Lung (tissue), 12 donors: Measurements from ENCODE around the gene MAP3K7CL. TPM values are rescaled to one million over a fixed set of nuclear protein-coding genes. Genes with fewer than 3 reads are reported as not detected.

Experiments
- ATAC-seq: fragments of 200-7000 bp; cut with Tn5 transposase; one replicate; pipeline ENCODE4 v1.9.1; 2020; ENCODE audit warnings: moderate number of reproducible peaks; ENCODE audit not compliant: insufficient read depth, low FRiP score
- DNase-seq, 3 donors: peaks; one replicate each; pipeline ENCODE4 v3.0.0-alpha.2; 2013 to 2017
- H3K27ac ChIP-seq, 2 donors: one replicate each; pipeline ENCODE4 v1.5.1; 2013; ENCODE audit warnings: mild to moderate bottlenecking in 2 of 2, moderate library complexity in 2 of 2, control low read depth in 1 of 2, inconsistent platforms in 1 of 2, low read depth in 1 of 2, low read length in 1 of 2
- H3K27me3 ChIP-seq, 3 donors: one replicate each; pipeline ENCODE4 v1.5.1; 2013; ENCODE audit warnings: low read length in 2 of 3; ENCODE audit not compliant: control insufficient read depth in 3 of 3, insufficient read depth in 3 of 3
- H3K36me3 ChIP-seq, 4 donors: one replicate each; pipeline ENCODE4 v1.5.1; 2013; ENCODE audit warnings: low read length in 4 of 4, mild to moderate bottlenecking in 1 of 4, moderate library complexity in 1 of 4; ENCODE audit not compliant: control insufficient read depth in 4 of 4, insufficient read depth in 4 of 4
- H3K4me1 ChIP-seq, 5 donors: one replicate each; pipeline ENCODE4 v1.5.1; 2013; ENCODE audit warnings: low read length in 5 of 5, mild to moderate bottlenecking in 2 of 5, moderate library complexity in 1 of 5; ENCODE audit not compliant: control insufficient read depth in 5 of 5, insufficient read depth in 5 of 5
- H3K4me3 ChIP-seq: one replicate; pipeline ENCODE4 v1.5.1; 2013; ENCODE audit warnings: mild to moderate bottlenecking, control low read depth, moderate library complexity
- H3K9ac ChIP-seq, 2 donors: one replicate each; pipeline ENCODE4 v1.5.1; 2013; ENCODE audit warnings: low read length in 2 of 2, control low read depth in 1 of 2; ENCODE audit not compliant: insufficient read depth in 1 of 2
- H3K9me3 ChIP-seq, 4 donors: one replicate each; pipeline ENCODE4 v1.5.1; 2013; ENCODE audit warnings: low read length in 3 of 4, mild to moderate bottlenecking in 1 of 4, moderate library complexity in 1 of 4; ENCODE audit not compliant: control insufficient read depth in 4 of 4, insufficient read depth in 3 of 4
- CTCF ChIP-seq: IDR thresholded peaks from 2 replicates; pipeline ENCODE4 v1.5.1; 2012; ENCODE audit warnings: mild to moderate bottlenecking; ENCODE audit errors: control extremely low read depth, extremely low read depth
- WGBS, 2 donors: extraction: QIAGEN DNeasy Blood & Tissue Kit; methylation state at CpG; one replicate each; pipeline ENCODE4 v1.1.7; 2013; 5-methylcytosine and 5-hydroxymethylcytosine counted together
- polyA plus RNA-seq, 2 donors: library from polyadenylated mRNA; stranded (reverse); fragments of 200-250 nt; gene quantifications; one replicate each; pipeline ENCODE4 v1.2.1, GENCODE V29; 2013
- total RNA-seq, 2 donors: library from RNA; depleted of rRNA in 1 of 2; stranded (reverse); fragments of >200 nt in 1 of 2; gene quantifications; one replicate each; pipeline ENCODE4 v1.2.1, GENCODE V29; 2014 to 2021
- donor health status: control.
- donor health status: control.
- donor health status: Bipolar disorder and iron deficiency.
- donor health status: healthy.
- donor health status: DM: yes; HTN: yes; CAD: no.

Gene MAP3K7CL
- total and polyA plus RNA-seq, 4 donors: 5.6 to 15.1 (median 8.3) TPM

GRCh38 chr21:29154270-29154669 is 23.8 kb downstream of the MAP3K7CL start:
- DNase-seq: no peak
- WGBS, 2 donors: 93 to 94% methylated on average over 3 of the region's 3 CpGs
- no peak for TF ChIP-seq CTCF
- Histone ChIP-seq H3K9ac (no peak overlapping the region), H3K4me3 (no peak overlapping the region), H3K9me3 (no peaks in the 10 kb centered on the region), H3K27me3 (peaks cover 0 to 43% (median 16%) of the 10 kb centered on the region in 3 donors), H3K36me3 (no peaks in the 10 kb centered on the region), H3K4me1 (peaks cover 0 to 25% (median 4%) of the 10 kb centered on the region in 5 donors), H3K27ac (no peak overlapping the region)
- ATAC-seq: no peak

GRCh38 chr21:29155118-29155932 is 24.9 kb downstream of the MAP3K7CL start:
- H3K9me3 ChIP-seq: no peaks in the 10 kb centered on the region
- H3K27ac ChIP-seq: peak overlapping the region in 1 of 2 donors; percentile 64
- peak; percentile 80 for ATAC-seq
- H3K36me3 ChIP-seq: peaks cover 0 to 1% (median 0%) of the 10 kb centered on the region in 4 donors
- 59 to 60% methylated on average over 25 of the region's 25 CpGs for WGBS, 2 donors
- DNase-seq: peak; percentile 30 to 50 (median 32)
- peak overlapping the region in 1 of 2 donors; percentile 66 for H3K9ac ChIP-seq
- H3K4me1 ChIP-seq: peaks cover 0 to 25% (median 4%) of the 10 kb centered on the region in 5 donors
- peaks cover 0 to 40% (median 16%) of the 10 kb centered on the region in 3 donors for H3K27me3 ChIP-seq
- peak overlapping the region; percentile 8 for H3K4me3 ChIP-seq
- no peak for TF ChIP-seq CTCF

DNA sequence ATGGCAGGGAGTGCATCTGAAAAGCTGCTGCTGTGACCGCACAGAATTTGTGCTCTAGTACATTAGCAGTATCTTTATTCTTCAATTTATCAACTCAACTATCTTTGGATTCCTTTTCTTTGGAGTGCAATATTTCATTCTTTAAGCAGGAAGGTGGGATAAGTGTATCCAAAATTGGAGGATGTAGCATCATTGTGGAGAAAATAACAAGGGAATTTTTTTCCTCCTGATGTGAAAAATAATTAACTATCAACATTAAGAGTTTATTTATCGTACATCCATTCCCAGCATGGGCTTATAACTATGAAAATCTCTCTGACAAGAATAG is 25.5 kb downstream of the MAP3K7CL start:
- Histone ChIP-seq H3K4me1 (peaks cover 0 to 25% (median 4%) of the 10 kb centered on the region in 5 donors), H3K36me3 (peaks cover 0 to 1% (median 0%) of the 10 kb centered on the region in 4 donors), H3K9ac (no peak overlapping the region), H3K9me3 (no peaks in the 10 kb centered on the region), H3K27me3 (peaks cover 0 to 39% (median 16%) of the 10 kb centered on the region in 3 donors), H3K4me3 (no peak overlapping the region), H3K27ac (peak overlapping the region in 1 of 2 donors; percentile 64)
- ATAC-seq (no peak), DNase-seq (no peak)
- TF ChIP-seq CTCF: no peak
- WGBS, 2 donors: 93 to 94% methylated on average over 2 of the region's 2 CpGs
